Ishikawa (cell line): ENCODE results near the gene GABRG3.

Experiments
- EP300 ChIP-seq: IDR thresholded peaks from 2 replicates; pipeline ENCODE4 v1.6.1; 2012; ENCODE audit warnings: borderline replicate concordance
- TCF12 ChIP-seq: IDR thresholded peaks from 2 replicates; pipeline ENCODE4 v1.6.1; 2012; ENCODE audit warnings: low read depth
- ZBTB7A ChIP-seq: IDR thresholded peaks from 2 replicates; pipeline ENCODE4 v1.6.1; 2012; ENCODE audit warnings: low read depth

DNA sequence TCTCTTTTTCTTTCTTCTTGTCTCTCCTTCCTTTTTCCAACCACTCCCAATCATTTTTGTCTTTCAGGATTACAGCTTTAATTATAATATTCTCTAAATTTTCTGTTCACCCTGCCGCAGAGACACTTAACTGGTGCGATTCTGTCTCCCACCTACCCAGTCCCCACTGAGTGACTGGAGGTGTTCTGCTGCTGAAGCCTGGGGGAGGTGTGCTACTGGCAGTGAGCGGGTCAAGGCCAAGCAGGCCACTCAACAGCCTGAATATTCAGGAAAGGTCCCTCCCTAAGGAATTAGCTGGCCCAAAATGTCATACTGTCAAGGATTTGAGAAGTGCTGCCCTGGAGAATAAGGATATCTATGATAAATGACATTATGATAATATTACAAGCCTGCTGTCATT lies 126.5 kb downstream of the GABRG3 start:
- TF ChIP-seq ZBTB7A = no peak
- no peak for TF ChIP-seq TCF12
- no peak for TF ChIP-seq EP300
